T-cell (primary cell): ENCODE measurements around the gene LRP6. TPM values are rescaled to one million over a fixed set of nuclear protein-coding genes. Genes with fewer than 3 reads are reported as not detected.

Experiments used
- ATAC-seq, 4 experiments: fragments of 200-7000 bp in 3 of 4; fragments of 150-1000 bp in 1 of 4; cut with Tn5 transposase; replicated peaks in 1 of 4; 1 replicate in 3 of 4; 2 replicates in 1 of 4; pipeline ENCODE4 v1.10.0; 2021; ENCODE audit warnings: moderate library complexity in 3 of 4, mild to moderate bottlenecking in 2 of 4, moderate number of reproducible peaks in 1 of 4
- CTCF ChIA-PET, 2 donors: fragments of 300-600 bp; sonication (Branson Sonifier 250); formaldehyde crosslinking; loops; one replicate each; lab custom pipeline; 2022; ENCODE audit warnings: antibody characterized with exemption in 2 of 2; lab: Charles Lee
- POLR2A ChIA-PET, 2 donors: fragments of 300-600 bp; sonication (Branson Sonifier 250); formaldehyde crosslinking; loops; one replicate each; lab custom pipeline; 2022; ENCODE audit warnings: antibody characterized with exemption in 2 of 2; lab: Charles Lee
- DNase-seq, 35 experiments: peaks; one replicate each; pipeline versions ENCODE4 v3.0.0 to v3.0.0-alpha.2; 2013 to 2023
- H3K27ac ChIP-seq: one replicate; pipeline ENCODE4 v1.5.1; 2013; ENCODE audit warnings: low read length
- H3K27me3 ChIP-seq, 2 experiments: replicated peaks in 1 of 2; 1 replicate in 1 of 2; 2 replicates in 1 of 2; pipeline versions ENCODE4 v1.6.1 to v1.7.0; 2013; ENCODE audit warnings: low read length in 1 of 2, mixed read lengths in 1 of 2; ENCODE audit not compliant: control insufficient read depth in 2 of 2, insufficient read depth in 2 of 2; ENCODE audit errors: extremely low read depth in 1 of 2
- H3K36me3 ChIP-seq, 2 donors: 1 replicate in 1 of 2; 2 replicates in 1 of 2; pipeline versions ENCODE4 v1.6.1 to v1.7.0; 2013; ENCODE audit warnings: low read length in 1 of 2; ENCODE audit not compliant: control insufficient read depth in 2 of 2, insufficient read depth in 1 of 2; ENCODE audit errors: extremely low read depth in 1 of 2
- H3K4me1 ChIP-seq, 2 experiments: 1 replicate in 1 of 2; 2 replicates in 1 of 2; pipeline versions ENCODE4 v1.6.1 to v1.7.0; 2013; ENCODE audit warnings: low read length in 2 of 2, mixed read lengths in 1 of 2; ENCODE audit not compliant: insufficient read depth in 2 of 2, control insufficient read depth in 1 of 2; ENCODE audit errors: extremely low read depth in 1 of 2
- H3K4me3 ChIP-seq, 2 donors: 1 replicate in 1 of 2; 2 replicates in 1 of 2; pipeline versions ENCODE4 v1.5.1 to v1.7.0; 2013; ENCODE audit warnings: mild to moderate bottlenecking in 2 of 2, low read length in 1 of 2, moderate library complexity in 1 of 2; ENCODE audit not compliant: control insufficient read depth in 1 of 2; ENCODE audit errors: extremely low read depth in 1 of 2
- H3K9me3 ChIP-seq: 2 replicates; pipeline ENCODE4 v1.7.0; 2013
- H3K27ac Mint-ChIP-seq, 2 donors: one replicate each; pipeline ENCODE4 v1.8.0; 2020 to 2021; ENCODE audit warnings: mild to moderate bottlenecking in 2 of 2, mixed read lengths in 2 of 2
- H3K27me3 Mint-ChIP-seq, 2 donors: one replicate each; pipeline ENCODE4 v1.8.0; 2021 to 2022; ENCODE audit warnings: mixed read lengths in 2 of 2
- H3K36me3 Mint-ChIP-seq: one replicate; pipeline ENCODE4 v1.8.0; 2021; ENCODE audit warnings: mixed read lengths
- H3K4me1 Mint-ChIP-seq, 3 donors: one replicate each; pipeline ENCODE4 v1.8.0; 2020 to 2022; ENCODE audit warnings: mixed read lengths in 3 of 3, mild to moderate bottlenecking in 1 of 3
- H3K4me3 Mint-ChIP-seq, 3 donors: one replicate each; pipeline ENCODE4 v1.8.0; 2020 to 2022; ENCODE audit warnings: mild to moderate bottlenecking in 3 of 3, mixed read lengths in 3 of 3, moderate library complexity in 3 of 3
- H3K9me3 Mint-ChIP-seq, 3 donors: one replicate each; pipeline ENCODE4 v1.8.0; 2020 to 2022; ENCODE audit warnings: mixed read lengths in 3 of 3
- WGBS: methylation state at CpG from one replicate; pipeline ENCODE4 v1.1.5; 2013; ENCODE audit warnings: missing lambda C conversion rate; ENCODE audit not compliant: insufficient coverage; 5-methylcytosine and 5-hydroxymethylcytosine counted together
- total RNA-seq, 35 experiments: library from RNA in 6 of 35; stranded (reverse) in 6 of 35; fragments of 120-200 nt in 1 of 35; gene quantifications; one replicate each; pipeline versions ENCODE4 v1.2.1 to v1.2.4 and lab custom pipeline; 2013 to 2026

The LRP6 gene
- total RNA-seq, 5 donors from 2014 or later (not counting 1 experiment from before 2014, with no cell fraction given), result 4.9 to 8.7 (median 6.3) TPM

GRCh38 chr12:12238605-12239004, 28.2 kb downstream of the LRP6 start:
- no CpG with 5 or more reads among the region's 4 CpGs for WGBS
- ChIA-PET CTCF (interaction anchor here in 1 of 2 donors (0.7 kb wide), 1 partner anchor 23 kb away, joined by 3 read pairs; no protein-coding TSS in a partner anchor), POLR2A (interaction anchor here in 1 of 2 donors (0.5 to 1.1 kb wide), 2 partner anchors 16 to 355 kb away, joined by 3 to 5 read pairs; no protein-coding TSS in a partner anchor)
- Histone ChIP-seq H3K9me3 (no peaks in the 10 kb centered on the region), H3K27me3 (peaks cover 0 to 2% of the 10 kb centered on the region in 2 experiments), H3K4me3 (no peak overlapping the region), H3K4me1 (no peaks in the 10 kb centered on the region), H3K36me3 (no peaks in the 10 kb centered on the region), H3K27ac (no peak overlapping the region)
- H3K9me3 Mint-ChIP-seq, result peaks cover 0 to 3% (median 0%) of the 10 kb centered on the region in 3 donors
- peaks cover 0 to 3% of the 10 kb centered on the region in 2 donors for H3K27me3 Mint-ChIP-seq
- no peak overlapping the region for H3K4me3 Mint-ChIP-seq
- H3K36me3 Mint-ChIP-seq, result peaks cover 2% of the 10 kb centered on the region
- no peak for DNase-seq
- H3K27ac Mint-ChIP-seq, result no peak overlapping the region
- H3K4me1 Mint-ChIP-seq, result peaks cover 8 to 34% (median 11%) of the 10 kb centered on the region in 3 donors
- ATAC-seq, result no peak

GRCh38 chr12:12236896-12237295, 29.9 kb downstream of the LRP6 start:
- Mint-ChIP-seq H3K27me3 (peaks cover 0 to 6% of the 10 kb centered on the region in 2 donors), H3K9me3 (peaks cover 0 to 3% (median 0%) of the 10 kb centered on the region in 3 donors), H3K4me1 (peaks cover 6 to 32% (median 9%) of the 10 kb centered on the region in 3 donors), H3K4me3 (no peak overlapping the region), H3K27ac (no peak overlapping the region), H3K36me3 (no peaks in the 10 kb centered on the region)
- ATAC-seq, result no peak
- no peak overlapping the region for H3K27ac ChIP-seq
- H3K27me3 ChIP-seq, result peaks cover 0 to 2% of the 10 kb centered on the region in 2 experiments
- H3K4me3 ChIP-seq, result no peak overlapping the region
- H3K36me3 ChIP-seq, result no peaks in the 10 kb centered on the region
- H3K4me1 ChIP-seq, result no peaks in the 10 kb centered on the region
- POLR2A ChIA-PET, result interaction anchor here in 1 of 2 donors (0.5 kb wide), 1 partner anchor 38 kb away, joined by 5 read pairs; no protein-coding TSS in a partner anchor
- no peak for DNase-seq
- no peaks in the 10 kb centered on the region for H3K9me3 ChIP-seq
- CTCF ChIA-PET, result no interaction called here

- no CpG with 5 or more reads among the region's 1 CpG for WGBS
- CTCF ChIA-PET, result no interaction called here
Measured at GRCh38 chr12:12230275-12230674, 36.6 kb downstream of the LRP6 start.

GRCh38 chr12:12229556-12230092, 37.2 kb downstream of the LRP6 start:
- peaks cover 3 to 10% (median 6%) of the 10 kb centered on the region in 3 donors for H3K9me3 Mint-ChIP-seq
- no peaks in the 10 kb centered on the region for H3K4me1 ChIP-seq
- H3K9me3 ChIP-seq, result no peaks in the 10 kb centered on the region
- no peak overlapping the region for H3K4me3 ChIP-seq
- WGBS, result no CpG with 5 or more reads among the region's 1 CpG
- peaks cover 0 to 6% of the 10 kb centered on the region in 2 donors for H3K27me3 Mint-ChIP-seq
- CTCF ChIA-PET, result no interaction called here
- H3K36me3 Mint-ChIP-seq, result peaks cover 6% of the 10 kb centered on the region
- DNase-seq (no peak), ATAC-seq (no peak)
- no peak overlapping the region for H3K27ac Mint-ChIP-seq
- H3K36me3 ChIP-seq, result no peaks in the 10 kb centered on the region
- POLR2A ChIA-PET, result no interaction called here
- no peak overlapping the region for H3K27ac ChIP-seq
- no peak overlapping the region for H3K4me3 Mint-ChIP-seq
- H3K27me3 ChIP-seq, result peaks cover 0 to 9% of the 10 kb centered on the region in 2 experiments
- H3K4me1 Mint-ChIP-seq, result peaks cover 0 to 23% (median 2%) of the 10 kb centered on the region in 3 donors

More at GRCh38 chr12:12230275-12230674, 36.6 kb downstream of the LRP6 start:
- H3K9me3 ChIP-seq, result no peaks in the 10 kb centered on the region
- H3K9me3 Mint-ChIP-seq, result peaks cover 3 to 10% (median 4%) of the 10 kb centered on the region in 3 donors
- ATAC-seq (no peak), DNase-seq (no peak)
- no peaks in the 10 kb centered on the region for H3K4me1 ChIP-seq
- no peak overlapping the region for H3K4me3 Mint-ChIP-seq
- H3K27ac ChIP-seq, result no peak overlapping the region
- H3K4me1 Mint-ChIP-seq, result peaks cover 0 to 18% (median 2%) of the 10 kb centered on the region in 3 donors
- POLR2A ChIA-PET, result interaction anchor here in 1 of 2 donors (0.6 kb wide), 1 partner anchor 49 kb away, joined by 3 read pairs; no protein-coding TSS in a partner anchor
- H3K27me3 Mint-ChIP-seq, result peaks cover 0 to 6% of the 10 kb centered on the region in 2 donors
- H3K36me3 Mint-ChIP-seq, result peaks cover 4% of the 10 kb centered on the region
- H3K27ac Mint-ChIP-seq, result no peak overlapping the region
- peaks cover 0 to 9% of the 10 kb centered on the region in 2 experiments for H3K27me3 ChIP-seq
- no peak overlapping the region for H3K4me3 ChIP-seq
- no peaks in the 10 kb centered on the region for H3K36me3 ChIP-seq

- Mint-ChIP-seq H3K4me1 (peaks cover 0 to 23% (median 2%) of the 10 kb centered on the region in 3 donors), H3K4me3 (no peak overlapping the region), H3K27me3 (peaks cover 0 to 3% of the 10 kb centered on the region in 2 donors), H3K9me3 (peaks cover 3 to 10% (median 6%) of the 10 kb centered on the region in 3 donors), H3K36me3 (peaks cover 10% of the 10 kb centered on the region), H3K27ac (no peak overlapping the region)
- Histone ChIP-seq H3K27me3 (peaks cover 0 to 9% of the 10 kb centered on the region in 2 experiments), H3K36me3 (no peaks in the 10 kb centered on the region), H3K9me3 (no peaks in the 10 kb centered on the region), H3K27ac (no peak overlapping the region), H3K4me3 (no peak overlapping the region), H3K4me1 (no peaks in the 10 kb centered on the region)
- DNase-seq, result no peak
- CTCF ChIA-PET, result no interaction called here
- POLR2A ChIA-PET, result no interaction called here
- no peak for ATAC-seq
- WGBS, result 90% methylated on average over 5 of the region's 5 CpGs
Measured at GRCh38 chr12:12228402-12228801, 38.4 kb downstream of the LRP6 start.

- Histone ChIP-seq H3K4me3 (no peak overlapping the region), H3K27ac (no peak overlapping the region), H3K9me3 (no peaks in the 10 kb centered on the region), H3K4me1 (no peaks in the 10 kb centered on the region), H3K36me3 (no peaks in the 10 kb centered on the region), H3K27me3 (peaks cover 0 to 6% of the 10 kb centered on the region in 2 experiments)
- POLR2A ChIA-PET, result no interaction called here
- Mint-ChIP-seq H3K27ac (no peak overlapping the region), H3K9me3 (peaks cover 3 to 10% (median 6%) of the 10 kb centered on the region in 3 donors), H3K36me3 (peaks cover 10% of the 10 kb centered on the region), H3K4me1 (peaks cover 0 to 14% (median 2%) of the 10 kb centered on the region in 3 donors), H3K27me3 (no peaks in the 10 kb centered on the region), H3K4me3 (no peak overlapping the region)
- no peak for DNase-seq
- no CpG with 5 or more reads among the region's 1 CpG for WGBS
- ATAC-seq, result no peak
- CTCF ChIA-PET, result no interaction called here
Measured at GRCh38 chr12:12226187-12226586, 40.7 kb downstream of the LRP6 start.
